Hippocampal formation (tissue), 2 donors: ENCODE data around the gene SUN1.

ENCODE experiments used
- DNase-seq, 2 donors: peaks; one replicate each; lab custom pipeline; 2025; lab: John Stamatoyannopoulos, UW

The SUN1 gene

DNA sequence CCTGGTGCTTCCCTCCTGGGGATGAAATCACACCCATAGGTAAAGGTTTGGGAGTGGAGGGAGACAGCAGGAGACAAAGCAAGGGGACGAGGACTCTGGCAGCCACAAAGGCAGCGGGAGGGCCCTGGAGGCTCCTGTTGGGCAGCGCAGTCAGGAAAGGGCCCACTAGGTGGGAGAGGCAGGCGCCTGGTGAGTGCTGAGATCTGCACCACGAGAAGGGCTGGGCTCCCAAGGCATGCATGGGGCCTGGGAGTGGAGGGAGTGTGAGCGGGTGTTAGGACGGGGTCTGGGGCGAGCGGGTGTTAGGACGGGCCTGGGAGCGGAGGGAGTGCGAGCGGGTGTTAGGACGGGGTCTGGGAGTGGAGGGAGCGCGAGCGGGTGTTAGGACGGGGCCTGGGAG lies 57.1 kb downstream of the SUN1 start:
- no peak for DNase-seq

DNA sequence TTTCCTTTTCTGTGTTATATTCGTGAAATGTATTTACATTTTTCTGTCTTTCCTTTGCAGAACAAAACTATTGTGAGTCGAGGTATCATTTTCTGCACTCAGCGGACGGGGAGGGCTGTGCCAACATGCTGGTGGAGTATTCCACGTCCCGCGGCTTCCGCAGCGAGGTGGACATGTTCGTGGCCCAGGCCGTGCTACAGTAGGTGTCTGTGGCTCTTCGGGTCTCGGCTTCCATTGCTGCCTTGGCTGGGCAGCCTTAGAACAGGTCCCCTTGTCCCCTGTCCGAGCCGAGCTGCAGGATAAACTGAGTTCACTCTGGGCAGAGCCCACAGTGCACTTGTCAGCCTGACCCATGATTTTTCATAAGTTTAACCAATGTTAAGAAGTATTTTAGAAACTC lies 58.6 kb downstream of the SUN1 start:
- no peak for DNase-seq

DNA sequence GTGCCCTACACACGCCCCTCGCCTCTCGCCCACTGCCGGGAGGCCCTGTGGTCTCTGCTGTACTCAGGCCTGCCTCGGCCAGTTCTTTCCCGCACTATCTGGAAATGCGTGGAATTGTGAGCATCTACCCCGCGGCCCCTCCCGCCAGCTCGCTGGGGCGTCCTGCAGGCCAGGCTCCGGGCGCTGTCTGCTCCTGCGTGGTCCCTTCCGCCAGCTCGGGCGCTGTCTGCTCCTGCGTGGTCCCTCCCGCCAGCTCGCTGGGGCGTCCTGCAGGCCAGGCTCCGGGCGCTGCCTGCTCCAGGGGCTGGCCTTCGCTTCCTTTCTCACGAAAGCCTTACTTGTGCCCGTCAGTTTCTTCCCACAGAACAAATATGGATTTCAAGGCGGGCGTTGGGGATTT lies 59.0 kb downstream of the SUN1 start:
- DNase-seq = no peak

DNA sequence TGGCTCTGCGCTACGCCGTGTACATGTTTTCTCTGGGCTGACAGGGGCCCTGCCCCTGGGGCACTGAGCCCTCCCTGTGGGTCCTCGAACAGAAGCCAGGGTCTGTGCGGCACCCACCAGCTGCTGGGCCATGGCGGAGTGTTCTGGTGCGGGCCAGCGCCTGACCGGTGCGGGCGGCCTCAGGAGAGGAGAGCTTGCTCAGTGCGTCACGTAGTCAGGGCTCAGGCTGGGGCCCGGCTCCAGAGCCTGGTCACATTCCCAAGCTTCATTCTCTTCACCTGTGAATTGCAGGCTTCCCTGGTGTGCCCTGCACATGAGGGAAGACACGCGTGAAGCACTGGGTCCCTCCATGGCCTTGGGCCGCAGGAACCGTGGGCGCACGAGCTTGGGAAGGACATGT lies 59.5 kb downstream of the SUN1 start:
- DNase-seq = no peak

DNA sequence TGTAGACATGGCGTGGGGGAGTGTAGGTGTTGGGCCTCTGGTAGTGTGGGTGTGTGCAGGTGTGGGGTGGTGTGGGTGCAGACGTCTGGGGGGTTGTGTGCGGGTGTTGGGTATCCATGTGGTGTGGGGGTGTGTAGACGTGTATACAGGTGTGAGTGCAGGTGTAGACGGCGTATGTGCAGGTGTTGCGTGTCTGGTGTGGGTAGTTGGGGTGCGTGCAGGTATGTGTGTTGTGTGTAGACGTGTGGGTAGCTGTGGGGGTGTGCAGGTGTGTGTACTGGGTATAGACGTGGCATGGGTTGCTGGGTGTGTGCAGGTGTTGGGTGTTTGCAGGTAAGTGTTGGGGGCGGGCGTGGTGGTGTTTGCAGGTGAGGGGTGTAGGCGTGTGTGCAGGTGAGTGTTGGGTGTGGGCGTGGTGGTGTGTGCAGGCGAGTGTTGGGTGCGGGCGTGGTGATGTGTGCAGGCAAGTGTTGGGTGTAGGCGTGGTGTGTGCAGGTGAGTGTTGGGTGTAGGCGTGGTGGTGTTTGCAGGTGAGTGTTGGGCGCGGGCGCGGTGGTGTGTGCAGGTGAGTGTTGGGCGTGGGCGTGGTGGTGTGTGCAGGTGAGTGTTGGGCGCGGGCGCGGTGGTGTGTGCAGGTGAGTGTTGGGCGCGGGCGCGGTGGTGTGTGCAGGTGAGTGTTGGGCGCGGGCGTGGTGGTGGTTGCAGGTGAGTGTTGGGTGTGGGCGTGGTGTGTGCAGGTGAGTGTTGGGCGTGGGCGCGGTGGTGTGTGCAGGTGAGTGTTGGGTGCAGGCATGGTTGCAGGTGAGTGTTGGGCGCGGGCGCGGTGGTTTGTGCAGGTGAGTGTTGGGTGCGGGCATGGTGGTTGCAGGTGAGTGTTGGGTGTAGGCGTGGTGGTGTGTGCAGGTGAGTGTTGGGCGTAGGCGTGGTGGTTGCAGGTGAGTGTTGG lies 60.6 kb downstream of the SUN1 start:
- DNase-seq = no peak

DNA sequence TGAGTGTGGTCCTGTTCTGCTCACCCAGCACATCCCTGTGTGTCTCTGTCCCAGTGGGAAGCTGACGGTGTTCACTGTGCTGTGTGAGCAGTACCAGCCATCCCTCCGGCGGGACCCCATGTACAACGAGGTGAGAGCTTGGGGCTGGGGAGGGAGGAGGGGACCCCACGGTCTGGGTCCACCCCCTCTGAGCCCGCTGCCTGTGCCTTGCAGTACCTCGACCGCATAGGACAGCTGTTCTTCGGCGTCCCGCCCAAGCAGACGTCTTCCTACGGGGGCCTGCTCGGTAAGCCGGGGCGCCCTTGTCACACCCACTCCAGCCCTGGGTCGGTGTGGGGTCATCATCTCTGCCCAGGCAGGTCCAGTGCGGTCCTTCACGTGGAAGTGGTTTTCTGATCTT lies 61.4 kb downstream of the SUN1 start:
- no peak for DNase-seq

DNA sequence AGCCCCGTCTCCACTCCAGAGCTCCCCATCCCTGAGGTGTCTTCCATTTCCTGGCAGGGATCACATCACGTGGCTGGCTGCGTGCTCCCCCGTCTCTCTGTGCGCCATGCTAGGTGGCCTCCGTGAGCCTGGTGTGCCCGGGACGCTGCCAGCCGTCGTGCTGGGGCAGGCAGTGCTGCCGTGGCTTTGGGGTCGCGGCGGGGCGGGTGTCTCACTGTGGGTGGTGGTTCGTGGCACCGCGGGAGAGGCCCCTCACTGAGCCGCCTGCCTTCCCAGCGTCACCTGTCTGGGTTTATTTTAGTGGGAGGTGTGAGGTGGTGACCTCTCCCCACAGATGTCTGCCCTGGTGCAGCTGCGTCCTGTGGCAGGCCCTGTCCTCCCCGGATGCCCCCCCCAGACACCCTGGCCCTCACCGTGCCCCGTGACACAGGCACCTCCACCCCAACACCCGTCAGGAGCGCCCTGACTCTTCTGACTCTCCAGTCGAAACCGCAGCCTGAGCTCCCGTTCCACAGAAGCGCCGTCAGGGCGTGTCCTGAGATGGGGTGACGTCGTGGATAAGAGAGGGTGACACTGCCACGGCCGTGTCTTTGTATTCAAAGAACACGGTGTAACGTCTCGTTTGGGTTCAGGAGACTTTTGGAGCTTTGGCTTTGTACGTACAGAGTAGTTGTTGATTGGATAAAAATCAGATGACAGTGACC lies 62.0 kb downstream of the SUN1 start:
- no peak for DNase-seq

DNA sequence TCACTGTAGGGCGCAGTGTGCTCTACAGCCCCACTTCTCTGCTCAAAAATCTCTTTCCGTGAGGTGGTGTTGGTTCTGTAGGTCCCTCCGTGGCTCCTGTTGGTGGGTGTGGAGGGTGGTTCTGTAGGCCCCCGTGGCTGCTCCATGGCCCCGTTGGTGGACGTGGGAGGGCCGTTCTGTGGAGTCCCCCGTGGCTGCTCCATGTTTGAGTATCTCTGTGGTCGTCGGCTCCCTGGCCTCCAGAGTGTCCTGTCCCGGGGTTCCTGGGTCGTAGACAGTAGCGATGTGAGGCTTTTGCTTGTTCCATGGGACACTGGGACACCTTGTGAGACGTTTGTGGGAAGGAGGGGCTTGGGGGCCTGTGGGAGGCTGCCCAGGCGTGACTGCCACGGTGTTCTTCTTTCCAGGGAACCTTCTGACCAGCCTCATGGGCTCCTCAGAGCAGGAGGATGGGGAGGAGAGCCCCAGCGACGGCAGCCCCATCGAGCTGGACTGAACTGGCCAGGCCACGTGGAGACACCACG lies 62.7 kb downstream of the SUN1 start:
- no peak for DNase-seq

DNA sequence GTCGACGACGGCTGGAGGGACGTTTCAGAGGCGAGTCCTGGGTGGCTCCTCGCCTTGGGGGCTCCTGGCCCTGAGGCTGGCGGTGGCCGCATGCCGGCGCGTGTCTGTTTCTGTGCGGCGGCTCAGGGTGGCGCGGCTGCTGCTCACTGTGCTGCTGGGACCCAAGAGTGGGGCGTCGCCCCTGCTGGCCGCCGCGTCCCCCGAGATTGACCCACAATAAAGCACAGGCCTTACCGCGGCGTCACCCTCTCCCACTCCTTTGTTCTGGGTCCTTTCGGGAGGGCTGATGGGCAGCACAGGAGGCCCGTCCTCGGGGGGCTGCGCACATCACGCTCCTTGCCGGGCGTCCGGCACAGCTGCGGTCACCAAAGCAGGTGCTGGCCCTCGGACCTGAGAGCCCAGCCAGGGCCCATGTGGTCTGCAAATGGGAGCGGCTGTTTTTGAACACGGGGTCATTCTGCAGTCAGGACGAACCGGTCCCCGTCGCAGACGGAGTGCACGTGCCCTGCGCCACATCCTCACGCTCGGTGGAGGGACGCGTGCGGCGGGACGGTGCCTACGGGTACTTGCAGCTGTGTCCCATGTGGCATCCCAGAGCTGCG lies 63.3 kb downstream of the SUN1 start:
- DNase-seq = no peak

DNA sequence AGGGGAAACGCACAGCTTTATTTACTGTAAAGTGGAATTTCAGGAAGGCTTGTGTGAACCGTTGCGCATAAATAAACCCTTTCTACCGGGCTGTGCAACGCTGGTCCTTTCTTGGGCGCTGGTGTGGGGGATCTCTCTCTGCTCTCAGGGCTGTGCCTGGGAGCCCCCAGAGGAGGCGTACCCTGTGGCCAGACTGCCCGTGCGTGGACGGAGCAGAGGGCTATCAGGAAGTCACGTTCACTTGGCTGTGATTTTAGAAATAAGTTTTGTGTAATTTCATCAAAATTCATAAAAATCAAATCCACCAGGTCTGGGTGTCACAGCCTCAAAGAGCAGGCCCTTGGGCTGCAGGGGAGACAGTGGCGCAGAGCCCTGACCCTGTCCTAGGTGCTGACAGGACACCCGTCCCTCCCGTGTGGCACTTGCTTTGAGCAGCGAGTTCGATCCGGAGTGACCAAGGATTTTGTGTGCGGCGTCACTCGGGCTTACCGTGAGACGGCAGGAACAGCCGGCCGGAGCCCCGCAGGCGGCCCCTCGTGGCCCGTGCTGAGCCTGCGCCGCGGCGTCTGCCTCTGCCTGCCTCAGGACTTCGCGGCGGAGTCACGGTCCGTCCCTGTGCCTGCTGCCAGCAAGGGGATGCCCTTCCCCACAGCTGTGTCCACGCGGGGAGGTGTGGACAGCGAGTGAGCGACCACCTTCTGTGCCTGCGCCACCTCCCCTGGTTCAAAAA lies 64.2 kb downstream of the SUN1 start:
- DNase-seq = no peak

DNA sequence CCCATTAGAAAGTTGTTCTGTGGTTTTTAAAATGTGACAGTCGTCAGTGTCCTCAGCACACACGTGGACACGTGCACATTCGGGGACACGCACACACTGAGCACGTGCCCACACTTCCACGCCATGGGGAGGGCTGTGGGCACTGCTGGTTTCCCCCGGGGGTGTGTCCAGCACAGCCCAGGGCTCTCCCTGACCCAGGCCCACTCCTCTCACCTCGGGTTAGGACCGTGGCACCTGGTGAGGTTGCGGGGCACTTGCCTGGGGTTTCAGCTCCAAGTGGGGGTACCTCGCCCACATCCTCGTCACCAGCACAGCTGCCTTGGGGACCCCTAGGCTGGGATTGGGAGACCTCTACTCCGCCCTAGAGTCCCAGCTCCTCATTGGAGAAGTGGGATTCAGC lies 64.8 kb downstream of the SUN1 start:
- no peak for DNase-seq

DNA sequence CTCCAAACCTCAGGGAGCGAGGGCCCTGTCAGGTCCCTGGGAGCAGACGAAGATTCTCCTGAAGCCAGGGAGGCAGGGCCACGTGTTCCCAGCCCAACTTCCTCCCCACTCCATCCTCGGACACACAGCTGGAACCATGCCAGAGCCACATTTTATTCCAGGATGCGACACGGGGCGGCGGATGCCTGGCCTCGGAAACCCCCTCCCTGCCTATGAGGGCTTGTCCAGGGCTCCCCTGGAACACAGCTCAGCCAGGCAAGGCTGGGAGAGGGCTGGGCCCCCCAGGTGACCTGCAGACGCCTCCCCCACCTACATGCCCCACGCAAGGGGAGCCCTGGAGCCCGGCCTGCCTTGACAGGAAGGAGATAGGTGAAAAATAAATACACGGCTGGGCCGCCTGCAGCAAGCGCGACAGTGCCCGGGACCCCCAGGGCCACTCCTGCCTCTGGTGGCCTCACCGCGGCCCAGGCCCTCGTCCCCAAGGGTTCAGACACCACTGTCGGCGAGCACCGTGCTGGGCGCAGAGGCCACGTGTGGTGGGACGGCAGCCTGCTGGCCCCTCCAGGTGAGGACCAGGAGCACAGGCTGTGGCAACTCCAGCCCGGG lies 65.6 kb downstream of the SUN1 start:
- no peak for DNase-seq

DNA sequence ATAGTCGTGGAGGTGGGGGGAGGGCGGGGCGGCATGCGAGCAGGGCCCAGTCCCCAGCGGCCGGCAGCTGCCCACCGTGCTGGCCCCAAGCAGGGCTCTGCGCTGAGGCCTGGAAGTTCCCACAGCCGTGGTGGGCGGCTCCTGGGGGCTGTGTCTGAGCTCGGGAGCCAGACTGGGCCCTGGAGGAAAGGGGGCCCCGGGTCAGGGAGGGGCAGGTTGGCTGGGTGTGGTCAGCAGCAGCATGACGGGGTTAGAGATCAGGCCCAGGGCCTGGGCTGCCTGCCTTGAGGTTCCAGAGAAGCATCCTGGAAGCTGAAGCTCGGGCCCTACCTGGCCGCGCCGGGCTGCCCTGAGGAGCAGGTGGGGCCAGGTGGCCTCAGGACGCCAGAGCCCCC lies 66.2 kb downstream of the SUN1 start:
- DNase-seq = no peak

DNA sequence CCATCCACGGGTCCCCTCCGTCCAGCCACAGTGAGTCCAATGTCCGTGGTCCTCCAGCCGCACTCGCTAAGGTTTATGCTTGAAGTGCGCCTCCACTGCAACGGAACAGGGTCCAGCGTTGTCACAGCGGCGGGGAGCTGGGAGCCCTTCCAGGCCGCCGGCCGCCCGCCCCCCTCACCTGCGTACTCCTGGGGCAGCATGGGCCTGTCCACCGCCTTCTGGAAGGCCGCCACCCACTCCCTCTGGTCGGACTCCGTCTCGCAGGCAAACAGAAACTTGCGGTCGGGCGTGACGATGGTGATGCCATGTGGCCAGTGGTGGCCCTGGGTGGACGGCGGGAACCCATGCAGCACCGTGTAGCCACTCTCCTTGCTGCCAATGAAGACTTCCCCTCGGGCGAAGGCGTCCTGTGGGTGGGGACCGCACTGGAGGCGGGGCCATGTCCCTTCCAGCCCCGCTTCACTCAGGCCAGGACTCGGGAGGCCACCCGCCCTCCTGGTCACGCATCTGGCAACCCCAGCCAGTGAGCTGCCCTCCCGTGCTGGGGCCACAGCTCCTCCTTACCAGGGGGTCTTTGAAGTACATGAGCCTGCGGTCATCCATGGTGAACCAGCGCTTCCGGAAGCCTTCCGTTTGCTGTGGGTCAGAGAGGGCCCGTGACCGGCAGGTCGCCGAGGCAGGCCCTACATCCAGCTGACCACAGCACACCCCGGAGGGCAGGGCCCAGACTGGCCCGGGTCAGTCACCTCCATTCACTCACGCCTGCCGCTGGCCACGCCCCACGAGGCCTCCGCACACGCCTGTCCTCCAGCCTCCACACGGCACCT lies 66.8 kb downstream of the SUN1 start:
- DNase-seq = no peak

DNA sequence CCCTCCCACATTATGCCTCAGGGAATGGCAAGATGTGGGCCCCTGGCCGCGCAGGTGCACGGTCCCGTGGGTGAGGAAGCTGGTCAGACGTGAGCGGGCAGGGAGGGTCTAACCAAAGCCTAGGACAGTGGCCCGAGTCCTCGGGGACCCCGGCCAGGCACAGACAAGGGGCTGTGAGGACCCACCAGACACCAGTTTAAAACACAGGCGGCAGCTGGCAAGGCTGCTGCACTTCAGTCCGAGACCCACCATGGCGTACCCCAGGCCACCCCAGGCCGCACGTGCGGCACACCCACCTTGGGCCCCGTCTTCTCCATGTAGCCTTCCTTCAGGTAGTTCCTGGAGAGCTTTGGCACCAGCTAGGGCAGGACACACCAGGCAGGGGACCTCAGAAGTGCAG lies 67.5 kb downstream of the SUN1 start:
- no peak for DNase-seq

DNA sequence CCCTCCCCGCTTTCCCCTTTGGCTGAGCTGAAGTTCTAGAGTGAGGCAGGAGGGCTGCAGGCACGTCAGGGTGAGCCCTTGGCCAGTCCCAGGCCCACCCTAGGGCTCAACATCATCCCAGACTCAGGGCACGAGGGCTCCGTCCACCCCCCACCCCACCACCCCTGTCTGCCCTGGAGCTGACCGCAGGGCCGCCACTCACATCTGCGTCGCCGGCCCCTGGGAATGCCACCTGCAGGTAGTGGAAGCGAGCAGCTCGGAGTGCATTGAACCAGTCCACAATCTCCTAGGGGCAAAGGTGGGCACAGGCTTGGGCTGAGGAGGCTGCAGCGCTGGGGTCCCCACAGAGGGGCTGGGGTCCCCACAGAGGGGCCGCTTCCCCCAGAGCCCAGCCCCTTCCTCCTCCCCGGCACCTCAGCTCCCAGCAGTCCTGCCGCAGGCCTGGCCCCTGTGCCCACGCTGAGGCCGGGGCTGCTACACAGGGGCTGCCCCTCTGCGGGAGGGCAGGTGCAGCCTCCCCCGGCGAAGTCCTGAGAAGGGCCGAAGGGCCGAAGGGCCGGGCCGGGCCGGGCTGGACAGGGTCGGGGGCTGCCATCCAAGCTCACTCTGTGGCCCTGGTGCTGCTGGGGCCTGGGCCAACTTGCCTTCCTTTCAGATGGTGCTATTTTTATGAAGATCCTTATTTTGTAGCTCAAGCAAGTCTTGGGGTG lies 68.2 kb downstream of the SUN1 start:
- DNase-seq = no peak

DNA sequence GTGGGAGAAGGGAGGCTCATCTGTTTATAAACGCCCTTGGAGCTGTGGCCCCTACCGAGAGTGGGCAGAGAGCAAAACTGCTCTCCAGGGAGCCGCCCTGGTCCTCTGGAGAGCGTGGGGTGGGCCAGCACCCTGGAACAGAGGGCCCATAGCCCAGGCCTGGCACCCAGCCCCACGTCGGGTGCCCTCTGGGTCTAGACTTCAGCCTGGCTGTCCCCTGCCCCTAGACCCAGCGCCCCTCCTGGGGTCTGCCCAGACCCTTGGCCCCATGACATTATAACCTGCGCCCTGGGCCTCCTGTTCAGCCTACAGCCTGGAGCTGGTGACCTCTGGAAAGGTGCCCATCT lies 68.7 kb downstream of the SUN1 start:
- no peak for DNase-seq

DNA sequence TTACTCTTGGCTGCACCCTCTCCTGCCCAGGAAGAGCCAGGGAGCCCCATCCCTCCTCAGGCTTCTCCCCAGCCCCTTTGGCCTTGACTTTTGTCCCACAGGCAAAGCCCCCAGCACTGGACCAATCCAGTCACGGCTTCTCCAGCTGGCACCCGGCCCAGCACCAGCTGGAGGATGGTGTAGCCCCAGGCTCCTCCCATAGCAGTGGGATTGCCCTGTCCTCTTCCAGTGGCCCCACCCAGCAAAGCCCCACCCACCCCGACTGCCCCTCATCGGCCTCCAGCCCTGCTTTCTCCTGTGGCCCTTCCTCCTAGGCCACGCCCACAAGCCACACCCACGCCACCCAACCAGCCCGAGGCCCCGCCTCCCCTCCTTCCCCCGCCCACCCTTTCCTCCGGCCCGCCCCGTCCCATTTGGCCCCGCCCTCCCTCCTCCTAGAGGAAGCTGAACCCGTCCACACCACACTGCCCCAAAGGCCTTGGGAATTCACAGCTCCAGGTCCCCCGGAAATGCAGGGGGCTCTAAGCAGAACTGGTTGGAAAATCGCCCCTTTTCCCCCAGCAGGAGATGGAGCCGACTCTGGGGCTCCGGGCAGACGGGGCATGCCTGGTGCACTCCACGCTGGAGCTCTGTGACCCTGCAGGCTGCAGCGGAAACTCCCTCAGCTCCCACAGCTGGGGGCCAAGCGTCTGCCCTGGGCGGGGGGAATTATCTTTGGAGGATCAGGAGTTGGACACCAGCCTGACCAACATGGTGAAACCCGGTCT lies 69.3 kb downstream of the SUN1 start:
- DNase-seq = peak in 1 of 2 donors; percentile 67

DNA sequence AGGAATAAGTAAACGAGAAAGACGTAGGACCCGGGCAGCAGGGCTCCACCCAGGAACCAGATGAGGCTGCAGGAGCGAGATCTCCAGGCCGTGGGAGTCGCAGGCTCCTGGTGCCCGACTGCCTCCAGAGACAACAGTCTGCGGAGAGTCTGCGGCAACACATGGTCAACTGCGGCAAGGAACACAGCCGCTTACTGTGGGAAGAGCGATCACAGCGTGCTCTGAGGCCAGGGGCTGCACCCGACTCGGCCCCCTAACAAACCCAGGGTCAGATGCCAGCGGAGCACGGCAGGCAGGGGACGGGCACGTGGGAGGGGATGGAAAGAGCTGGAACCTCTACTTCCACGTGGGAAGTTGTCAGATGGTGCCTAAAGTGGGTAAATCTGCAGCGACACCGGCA lies 70.7 kb downstream of the SUN1 start:
- DNase-seq = no peak
